Activated CD4-positive, alpha-beta memory T cell treated with anti-CD3 and anti-CD28 coated beads for 36 hours (primary cell): ENCODE data around the gene RAMP1. TPM values are rescaled to one million over a fixed set of nuclear protein-coding genes. Genes with fewer than 3 reads are reported as not detected.
A peak's percentile ranks its signal among the peaks of the same experiment; 100 is the strongest.

Experiments used
- CTCF ChIA-PET: fragments of 350-600 bp; sonication (Branson Sonifier 250); formaldehyde crosslinking; loops from one replicate; lab custom pipeline; 2021; ENCODE audit warnings: antibody characterized with exemption, inconsistent platforms; lab: Charles Lee
- POLR2A ChIA-PET: fragments of 350-600 bp; sonication (Branson Sonifier 250); formaldehyde crosslinking; loops from one replicate; lab custom pipeline; 2021; ENCODE audit warnings: antibody characterized with exemption; lab: Charles Lee
- DNase-seq: peaks from one replicate; pipeline ENCODE4 v3.0.0-alpha.2; 2020
- H3K27ac Mint-ChIP-seq: one replicate; pipeline ENCODE4 v1.8.0; 2021; ENCODE audit warnings: mixed read lengths
- H3K27me3 Mint-ChIP-seq: one replicate; pipeline ENCODE4 v1.8.0; 2021; ENCODE audit warnings: mixed read lengths
- H3K36me3 Mint-ChIP-seq: one replicate; pipeline ENCODE4 v1.8.0; 2021; ENCODE audit warnings: mixed read lengths
- H3K4me1 Mint-ChIP-seq: one replicate; pipeline ENCODE4 v1.8.0; 2021; ENCODE audit warnings: low read depth, mixed read lengths
- H3K4me3 Mint-ChIP-seq: one replicate; pipeline ENCODE4 v1.8.0; 2021; ENCODE audit warnings: mild to moderate bottlenecking, mixed read lengths
- H3K9me3 Mint-ChIP-seq: one replicate; pipeline ENCODE4 v1.8.0; 2021; ENCODE audit warnings: mixed read lengths
- intact Hi-C: fragments of 100-400 bp; cut with micrococcal nuclease; formaldehyde crosslinking; loops from one replicate; pipeline ENCODE4 v1.15.1; 2023
- total RNA-seq, 2 experiments: library from RNA; stranded (reverse); gene quantifications; one replicate each; pipeline ENCODE4 v1.2.3, GENCODE V29; 2021

The RAMP1 gene
- total RNA-seq, 2 experiments from 2014 or later = 0.77 to 0.97 TPM

DNA sequence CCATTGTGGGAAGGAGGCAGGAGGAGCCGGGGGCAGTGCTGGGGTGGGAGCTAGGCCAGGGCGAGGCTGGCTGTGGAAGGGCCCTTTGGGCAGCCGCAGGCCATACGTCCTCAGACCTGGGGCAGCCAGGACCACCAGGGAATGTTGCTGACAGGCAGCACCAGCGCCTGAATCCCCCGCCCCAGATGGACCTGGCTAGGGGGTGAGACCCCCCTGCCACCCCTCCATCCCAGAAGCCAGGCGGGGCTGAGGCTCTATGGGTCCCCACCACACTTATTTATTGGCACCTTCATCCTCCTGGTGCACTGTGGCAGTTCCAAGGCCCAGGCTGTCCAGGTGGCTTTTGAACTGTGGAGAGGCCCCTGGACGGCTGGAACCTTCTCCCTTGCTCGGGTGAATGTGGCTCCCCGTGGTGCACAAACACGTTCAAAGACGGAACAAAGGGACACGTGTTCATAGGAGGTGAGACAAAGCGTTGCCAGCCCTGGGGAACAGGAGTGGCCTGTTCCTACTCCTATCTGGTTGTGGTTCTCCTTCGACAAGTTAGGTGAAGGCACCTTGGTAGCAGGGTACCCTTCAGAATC is 35.1 kb downstream of the RAMP1 start:
- H3K27ac Mint-ChIP-seq = no peak overlapping the region
- no peaks in the 10 kb centered on the region for H3K9me3 Mint-ChIP-seq
- CTCF ChIA-PET = no interaction called here
- H3K36me3 Mint-ChIP-seq = no peaks in the 10 kb centered on the region
- DNase-seq = no peak
- H3K4me1 Mint-ChIP-seq = peaks cover 29% of the 10 kb centered on the region
- no peaks in the 10 kb centered on the region for H3K27me3 Mint-ChIP-seq
- no peak overlapping the region for H3K4me3 Mint-ChIP-seq
- intact Hi-C loops = no loop called here
- POLR2A ChIA-PET = no interaction called here

- ChIA-PET POLR2A (no interaction called here), CTCF (no interaction called here)
- DNase-seq = no peak
- Mint-ChIP-seq H3K27me3 (no peaks in the 10 kb centered on the region), H3K4me1 (peaks cover 35% of the 10 kb centered on the region), H3K27ac (no peak overlapping the region), H3K36me3 (no peaks in the 10 kb centered on the region), H3K4me3 (no peak overlapping the region), H3K9me3 (no peaks in the 10 kb centered on the region)
- intact Hi-C loops = no loop called here
These were observed 35.6 kb downstream of the RAMP1 start for GRCh38 chr2:237894986-237895543.

DNA sequence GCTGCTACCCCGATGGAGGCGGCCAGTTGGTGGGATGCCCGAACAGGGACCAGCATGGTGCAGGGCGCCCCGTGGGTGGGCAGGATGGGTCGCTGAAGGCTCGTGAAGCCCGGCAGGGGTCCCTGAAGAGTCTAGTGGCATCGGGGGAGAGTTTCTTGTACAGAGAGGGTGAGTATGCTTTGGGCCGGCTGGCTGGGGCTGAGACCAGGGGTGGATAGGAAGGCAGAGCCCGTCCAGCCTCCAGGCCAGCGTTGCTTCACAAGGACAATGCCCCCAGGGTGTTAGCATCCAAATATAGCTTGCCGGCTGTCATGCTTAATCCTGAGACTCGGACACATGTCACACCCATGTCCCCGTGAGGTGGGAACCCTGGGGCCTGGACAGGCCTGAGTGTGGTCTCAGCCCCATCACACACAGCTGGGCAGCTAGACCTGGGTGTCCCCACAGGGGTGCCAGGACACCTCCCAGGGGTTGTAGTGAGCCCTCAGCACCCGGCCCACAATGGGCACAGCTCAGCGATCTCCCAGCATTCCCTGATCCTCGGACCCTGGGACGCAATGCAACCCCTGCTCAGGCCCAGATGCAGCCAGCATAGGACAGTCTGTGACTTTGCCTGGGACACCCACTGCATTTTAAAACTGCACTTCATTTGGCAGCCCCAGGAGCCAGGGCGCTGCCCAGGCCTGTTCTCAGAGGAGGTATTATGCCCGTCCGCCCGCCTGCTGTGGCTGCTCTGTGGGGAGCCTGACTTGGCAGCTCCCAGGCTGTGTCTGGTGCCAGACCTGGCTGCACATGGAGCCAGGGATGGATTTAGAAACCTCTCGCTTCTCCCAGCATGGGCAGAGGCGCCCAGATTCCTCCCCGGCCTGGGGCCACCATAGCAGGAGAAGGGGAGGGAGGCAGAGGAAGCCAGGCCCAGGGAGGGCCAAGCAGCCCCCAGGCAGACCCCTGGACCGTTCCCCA is 36.4 kb downstream of the RAMP1 start:
- no peak for DNase-seq
- Mint-ChIP-seq H3K27ac (no peak overlapping the region), H3K27me3 (no peaks in the 10 kb centered on the region), H3K4me1 (peaks cover 35% of the 10 kb centered on the region), H3K36me3 (no peaks in the 10 kb centered on the region), H3K9me3 (no peaks in the 10 kb centered on the region), H3K4me3 (no peak overlapping the region)
- intact Hi-C loops = no loop called here
- ChIA-PET POLR2A (no interaction called here), CTCF (no interaction called here)

GRCh38 chr2:237896507-237896892 is 37.1 kb downstream of the RAMP1 start:
- Mint-ChIP-seq H3K36me3 (no peaks in the 10 kb centered on the region), H3K4me1 (peaks cover 42% of the 10 kb centered on the region), H3K27me3 (no peaks in the 10 kb centered on the region), H3K4me3 (no peak overlapping the region), H3K27ac (no peak overlapping the region), H3K9me3 (no peaks in the 10 kb centered on the region)
- POLR2A ChIA-PET = no interaction called here
- CTCF ChIA-PET = no interaction called here
- DNase-seq = no peak
- intact Hi-C loops = no loop called here

DNA sequence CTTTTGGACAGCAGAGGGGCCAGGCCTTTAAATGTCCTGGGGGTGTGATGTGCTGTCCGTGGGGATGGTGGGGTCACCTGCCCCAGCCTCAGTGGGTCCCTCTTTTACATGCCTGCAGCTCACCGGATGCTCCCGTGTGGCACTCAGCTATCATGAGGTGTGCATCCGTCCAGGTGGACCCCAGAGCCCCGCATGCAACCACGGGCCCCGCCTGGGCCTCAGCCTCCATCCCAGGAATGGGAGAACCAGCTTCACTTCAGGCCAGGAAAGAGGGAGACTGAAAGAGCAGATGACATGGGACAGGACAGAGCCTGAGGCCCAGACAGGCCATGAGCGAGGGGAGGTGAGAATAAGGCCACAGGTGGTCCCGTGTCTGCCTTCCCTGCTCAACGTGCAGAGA is 37.5 kb downstream of the RAMP1 start:
- ChIA-PET POLR2A (no interaction called here), CTCF (no interaction called here)
- intact Hi-C loops = no loop called here
- Mint-ChIP-seq H3K27ac (no peak overlapping the region), H3K27me3 (no peaks in the 10 kb centered on the region), H3K36me3 (no peaks in the 10 kb centered on the region), H3K4me3 (no peak overlapping the region), H3K9me3 (no peaks in the 10 kb centered on the region), H3K4me1 (peaks cover 46% of the 10 kb centered on the region)
- no peak for DNase-seq

GRCh38 chr2:237898057-237898414 is 38.6 kb downstream of the RAMP1 start:
- intact Hi-C loops = no loop called here
- ChIA-PET CTCF (interaction anchor here (1.4 kb wide), 1 partner anchor 25 kb away, joined by 4 read pairs; no protein-coding TSS in a partner anchor), POLR2A (no interaction called here)
- H3K27ac Mint-ChIP-seq = peak overlapping the region; percentile 82
- DNase-seq = no peak
- H3K4me3 Mint-ChIP-seq = no peak overlapping the region
- H3K4me1 Mint-ChIP-seq = peaks cover 42% of the 10 kb centered on the region
- H3K27me3 Mint-ChIP-seq = no peaks in the 10 kb centered on the region
- no peaks in the 10 kb centered on the region for H3K9me3 Mint-ChIP-seq
- no peaks in the 10 kb centered on the region for H3K36me3 Mint-ChIP-seq

GRCh38 chr2:237900891-237901831 is 41.7 kb downstream of the RAMP1 start:
- Mint-ChIP-seq H3K36me3 (no peaks in the 10 kb centered on the region), H3K4me1 (peaks cover 52% of the 10 kb centered on the region), H3K9me3 (no peaks in the 10 kb centered on the region), H3K27me3 (no peaks in the 10 kb centered on the region), H3K27ac (peak overlapping the region; percentile 29), H3K4me3 (no peak overlapping the region)
- ChIA-PET POLR2A (no interaction called here), CTCF (interaction anchor here (0.5 kb wide), 1 partner anchor 23 kb away, joined by 3 read pairs; no protein-coding TSS in a partner anchor)
- intact Hi-C loops = no loop called here
- DNase-seq = no peak

DNA sequence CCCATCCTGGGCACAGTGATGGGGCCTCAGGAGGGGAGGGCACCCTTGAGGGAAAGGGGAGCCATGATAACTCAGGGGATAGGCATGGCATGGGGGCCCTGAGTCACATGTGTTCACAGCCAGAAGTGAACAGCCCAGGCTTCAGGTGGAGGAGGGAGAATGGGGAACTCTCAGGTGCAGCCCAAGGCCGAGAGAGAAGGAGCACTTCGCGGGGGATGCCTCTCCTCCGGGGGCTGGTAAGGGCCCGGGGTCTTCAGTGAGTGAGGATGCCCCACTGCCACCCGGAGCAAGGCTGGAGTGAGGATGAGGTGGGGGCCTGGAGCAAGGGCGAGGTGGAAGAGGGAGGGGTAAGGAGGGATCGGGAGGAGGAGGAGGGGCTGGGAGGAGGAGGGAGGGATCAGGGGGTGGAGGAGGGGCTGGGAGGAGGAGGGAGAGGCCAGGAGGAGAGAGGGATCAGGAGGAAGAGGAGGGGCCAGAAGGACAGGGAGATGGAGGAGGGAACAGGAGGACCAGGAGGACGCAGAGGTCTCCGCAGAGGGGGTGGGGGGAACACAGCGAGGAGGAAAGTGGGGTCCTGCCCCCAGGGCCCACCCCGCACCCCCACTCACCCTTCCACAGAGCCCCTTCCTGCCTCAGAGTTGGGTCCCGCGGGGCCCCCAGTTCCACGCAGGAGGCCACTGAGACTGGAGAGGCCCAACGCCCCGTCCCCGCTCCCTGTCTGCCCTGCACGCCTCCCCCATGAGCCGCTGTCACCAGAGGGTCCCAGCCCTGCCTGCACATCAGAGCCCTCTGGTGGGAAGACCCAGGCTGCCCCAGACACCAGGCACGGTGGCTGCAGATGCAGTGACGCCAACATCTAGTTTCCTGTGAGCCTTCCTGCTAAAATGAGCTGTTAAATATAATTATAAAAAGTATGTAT is 42.8 kb downstream of the RAMP1 start:
- DNase-seq = no peak
- Mint-ChIP-seq H3K36me3 (peaks cover 3% of the 10 kb centered on the region), H3K27ac (no peak overlapping the region), H3K4me1 (peaks cover 55% of the 10 kb centered on the region), H3K9me3 (peaks cover 3% of the 10 kb centered on the region), H3K27me3 (no peaks in the 10 kb centered on the region), H3K4me3 (no peak overlapping the region)
- intact Hi-C loops = no loop called here
- POLR2A ChIA-PET = no interaction called here
- CTCF ChIA-PET = no interaction called here

DNA sequence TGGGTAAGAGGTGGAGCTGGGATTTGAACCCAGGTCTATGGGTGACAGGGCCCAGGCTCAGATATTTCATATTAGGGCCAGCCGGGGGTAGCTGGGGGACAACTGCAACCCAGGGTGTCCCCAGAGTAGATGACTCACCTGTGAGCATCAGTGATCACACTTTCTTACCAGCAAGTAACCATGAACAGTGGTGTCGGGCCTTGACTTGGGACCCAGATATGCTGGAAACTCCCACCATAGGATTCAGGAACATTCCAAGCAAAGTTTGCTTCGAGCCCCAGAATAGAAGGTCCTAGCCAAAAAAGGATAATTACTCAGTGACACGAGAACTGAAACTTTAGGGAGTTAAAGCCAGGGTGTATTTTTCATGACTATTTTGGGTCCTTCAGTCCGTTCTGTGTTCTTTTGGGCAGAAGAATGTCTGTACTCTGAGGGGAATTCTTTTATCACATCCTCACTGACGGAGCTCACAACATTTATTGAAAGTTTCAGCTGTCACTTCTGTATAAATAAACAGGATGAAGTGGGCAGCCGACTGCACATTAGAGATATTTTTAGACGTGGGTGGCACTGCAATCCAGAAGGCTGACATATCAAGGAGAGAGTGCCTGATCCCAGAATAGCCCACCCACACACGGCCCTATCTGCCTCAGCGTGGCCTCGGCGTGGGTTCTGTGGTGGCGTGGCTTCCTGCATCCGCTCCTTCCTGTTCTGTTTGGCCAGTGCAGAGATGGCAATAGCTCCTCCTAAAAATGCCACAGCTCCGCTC is 45.6 kb downstream of the RAMP1 start:
- Mint-ChIP-seq H3K9me3 (peaks cover 13% of the 10 kb centered on the region), H3K36me3 (peaks cover 7% of the 10 kb centered on the region), H3K4me1 (peaks cover 31% of the 10 kb centered on the region), H3K27ac (peak overlapping the region; percentile 63), H3K27me3 (no peaks in the 10 kb centered on the region), H3K4me3 (no peak overlapping the region)
- intact Hi-C loops = no loop called here
- ChIA-PET POLR2A (no interaction called here), CTCF (interaction anchor here (1.2 to 1.5 kb wide), 2 partner anchors 12 to 18 kb away, joined by 3 to 5 read pairs; no protein-coding TSS in a partner anchor)
- peak; percentile 65 for DNase-seq

DNA sequence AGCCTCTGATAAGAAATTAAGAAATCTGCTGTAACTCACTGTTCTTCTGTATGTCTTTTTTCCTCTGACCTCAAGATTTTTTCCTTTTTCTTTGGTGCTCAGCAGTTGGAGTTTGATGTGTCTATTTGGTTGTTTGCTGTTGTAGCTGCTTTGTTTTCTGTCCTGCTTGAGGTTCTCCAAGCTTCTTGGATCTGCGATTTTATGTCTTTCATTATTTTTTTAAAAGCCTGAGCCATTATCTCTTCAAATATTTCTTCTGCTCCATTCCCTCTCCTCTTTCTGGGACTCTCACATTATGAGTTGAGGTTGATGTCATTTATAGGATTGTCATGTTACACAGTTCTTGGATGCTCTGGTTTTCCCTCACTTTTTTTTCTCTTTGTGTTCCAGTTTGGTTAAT is 47.7 kb downstream of the RAMP1 start:
- ChIA-PET POLR2A (no interaction called here), CTCF (no interaction called here)
- no peak for DNase-seq
- H3K4me1 Mint-ChIP-seq = peaks cover 19% of the 10 kb centered on the region
- H3K4me3 Mint-ChIP-seq = no peak overlapping the region
- intact Hi-C loops = no loop called here
- peaks cover 20% of the 10 kb centered on the region for H3K9me3 Mint-ChIP-seq
- no peaks in the 10 kb centered on the region for H3K27me3 Mint-ChIP-seq
- peaks cover 7% of the 10 kb centered on the region for H3K36me3 Mint-ChIP-seq
- H3K27ac Mint-ChIP-seq = no peak overlapping the region
